K562 (cell line): Measurements from ENCODE around the gene FRMD5. TPM values are rescaled to one million over a fixed set of nuclear protein-coding genes. Genes with fewer than 3 reads are reported as not detected.

ENCODE experiments used
- ATAC-seq: fragments of 200-7000 bp; cut with Tn5 transposase; 3 replicates; pipeline ENCODE4 v1.9.1; 2020; ENCODE audit warnings: moderate library complexity
- BruUV-seq: library from RNA; stranded (reverse); fragments of 400-500 nt; replicated peaks from 2 replicates; lab custom pipeline; 2021; lab: Mats Ljungman, UMichigan
- CTCF ChIA-PET: fragments of 300-600 bp; formaldehyde crosslinking; extraction: SDS; loops from one replicate; lab custom pipeline; 2021; ENCODE audit warnings: low intra/inter-chr PET ratio; lab: Yijun Ruan, JAX
- POLR2A ChIA-PET: fragments of 300-600, 350-650 bp; sonication (Branson Sonifier 250); formaldehyde crosslinking; extraction: SDS; loops from one replicate; lab custom pipeline; 2021; ENCODE audit warnings: antibody characterized with exemption, inconsistent platforms; lab: Yijun Ruan, JAX
- DNase-seq, 4 experiments: peaks; one replicate each; pipeline versions ENCODE4 v3.0.0 to v3.0.0-alpha.2; 2011 to 2018; ENCODE audit warnings: low spot score in 3 of 4, mixed read lengths in 3 of 4; ENCODE audit errors: extremely low read depth in 1 of 4
- FAIRE-seq: peaks from 2 replicates; lab custom pipeline; 2011; peaks lifted over from hg19 to GRCh38; lab: Jason Lieb, UNC
- H2AFZ ChIP-seq: 2 replicates; pipeline ENCODE4 v1.6.0; 2011; ENCODE audit warnings: low read depth, low read length, control low read depth, inconsistent platforms
- H3K27ac ChIP-seq: fragments of 200-600 bp; 3 replicates; pipeline ENCODE4 v1.8.0; 2011; ENCODE audit warnings: low read depth, mild to moderate bottlenecking, control low read depth, inconsistent platforms, low read length, moderate library complexity, mixed read lengths; ENCODE audit errors: extremely low read depth
- H3K27me3 ChIP-seq, 2 experiments: fragments of 300-600 bp in 1 of 2; 2 replicates in 1 of 2; 3 replicates in 1 of 2; pipeline versions ENCODE4 v1.6.0 to v1.8.0; 2011; ENCODE audit warnings: inconsistent platforms in 2 of 2, low read length in 2 of 2, mild to moderate bottlenecking in 1 of 2, mixed read lengths in 1 of 2, moderate library complexity in 1 of 2; ENCODE audit not compliant: control insufficient read depth in 2 of 2, insufficient read depth in 2 of 2
- H3K36me3 ChIP-seq: fragments of 300-600 bp; 3 replicates; pipeline ENCODE4 v1.8.0; 2011; ENCODE audit warnings: mild to moderate bottlenecking, low read length, inconsistent platforms; ENCODE audit not compliant: control insufficient read depth, insufficient read depth
- H3K4me1 ChIP-seq, 2 experiments: fragments of 200-600 bp in 1 of 2; replicated peaks in 1 of 2; 2 replicates in 1 of 2; 3 replicates in 1 of 2; pipeline versions ENCODE4 v1.5.1 to v1.8.0; 2011; ENCODE audit warnings: inconsistent platforms in 2 of 2, low read length in 2 of 2, mild to moderate bottlenecking in 1 of 2, mixed read lengths in 1 of 2, moderate library complexity in 1 of 2; ENCODE audit not compliant: control insufficient read depth in 2 of 2, insufficient read depth in 2 of 2
- H3K4me2 ChIP-seq: 2 replicates; pipeline ENCODE4 v1.6.1; 2011; ENCODE audit warnings: low read length, control low read depth, inconsistent platforms, mixed read lengths; ENCODE audit not compliant: insufficient read depth
- H3K4me3 ChIP-seq: fragments of 200-600 bp; sonication (generic), shearing (Covaris generic); 2 replicates; pipeline ENCODE4 v1.5.1; 2016; ENCODE audit warnings: control low read depth, inconsistent platforms
- H3K79me2 ChIP-seq: fragments of 200-600 bp; 3 replicates; pipeline ENCODE4 v1.8.0; 2011; ENCODE audit warnings: low read length, inconsistent platforms; ENCODE audit not compliant: control insufficient read depth, insufficient read depth
- H3K9ac ChIP-seq, 2 experiments: 2 replicates each; pipeline versions ENCODE4 v1.6.0 to v1.6.1; 2011; ENCODE audit warnings: low read depth in 2 of 2, low read length in 2 of 2, control low read depth in 1 of 2, inconsistent platforms in 1 of 2, mild to moderate bottlenecking in 1 of 2, mixed read lengths in 1 of 2; ENCODE audit not compliant: insufficient read depth in 1 of 2
- H3K9me1 ChIP-seq: one replicate; pipeline ENCODE4 v1.6.0; 2011; ENCODE audit warnings: inconsistent platforms, mild to moderate bottlenecking, low read length, moderate library complexity; ENCODE audit not compliant: control insufficient read depth, insufficient read depth
- H3K9me3 ChIP-seq: replicated peaks from 2 replicates; pipeline ENCODE4 v1.5.1; 2011; ENCODE audit warnings: low read depth, low read length, inconsistent platforms; ENCODE audit not compliant: control insufficient read depth, insufficient read depth
- H4K20me1 ChIP-seq: replicated peaks from 2 replicates; pipeline ENCODE4 v1.6.1; 2011; ENCODE audit warnings: low read length, inconsistent platforms, mixed read lengths; ENCODE audit not compliant: control insufficient read depth, insufficient read depth
- GATAD2B ChIP-seq: fragments of 450-650 bp; IDR thresholded peaks from 2 replicates; pipeline ENCODE4 v1.6.1; 2017; ENCODE audit warnings: mild to moderate bottlenecking, borderline replicate concordance
- KLF6 ChIP-seq: fragments of 250-450 bp; sonication (Bioruptor Pico); IDR thresholded peaks from 2 replicates; pipeline ENCODE4 v1.4.0; 2020; ENCODE audit warnings: mild to moderate bottlenecking, moderate library complexity, borderline replicate concordance
- MCM7 ChIP-seq, 2 experiments: fragments of 450-650 bp; IDR thresholded peaks; 2 replicates each; pipeline ENCODE4 v1.6.1; 2016 to 2018
- RAD21 ChIP-seq, 2 experiments: fragments of 250-450 bp in 1 of 2; fragments of 450-650 bp in 1 of 2; sonication (Bioruptor Pico) in 1 of 2; formaldehyde crosslinking in 1 of 2; IDR thresholded peaks in 1 of 2; conservative IDR thresholded peaks in 1 of 2; 2 replicates each; pipeline versions ENCODE4 v1.4.0 to v1.8.0; 2020 to 2022; ENCODE audit warnings: mild to moderate bottlenecking in 2 of 2, moderate library complexity in 1 of 2
- SAP30 ChIP-seq: fragments of 200-600 bp; sonication (generic); IDR thresholded peaks from 2 replicates; pipeline ENCODE4 v1.6.1; 2012; ENCODE audit warnings: borderline replicate concordance, low read depth, mild to moderate bottlenecking, moderate library complexity, low read length, control low read depth, inconsistent platforms; ENCODE audit not compliant: insufficient read depth, poor library complexity, severe bottlenecking
- SMAD2 ChIP-seq: fragments of 150-350 bp; IDR thresholded peaks from 2 replicates; pipeline ENCODE4 v1.6.1; 2014; ENCODE audit warnings: low read depth, mild to moderate bottlenecking, low read length
- SMARCA5 ChIP-seq: fragments of 450-650 bp; IDR thresholded peaks from 2 replicates; pipeline ENCODE4 v1.6.1; 2016
- SNRNP70 ChIP-seq: fragments of 200-400 bp; formaldehyde crosslinking; optimal IDR thresholded peaks from 2 replicates; pipeline ENCODE3; 2017; ENCODE audit warnings: low read depth, low read length
- ZNF444 ChIP-seq: fragments of 250-450 bp; sonication (Bioruptor Pico); IDR thresholded peaks from 2 replicates; pipeline ENCODE4 v1.4.0; 2020; ENCODE audit warnings: mild to moderate bottlenecking, moderate library complexity
- ZNF586 ChIP-seq: fragments of 450-650 bp; formaldehyde crosslinking; conservative IDR thresholded peaks from 2 replicates; pipeline ENCODE4 v1.4.0; 2020; ENCODE audit warnings: mild to moderate bottlenecking, moderate library complexity
- WGBS: fragments of 100-300 bp; shearing (Covaris generic); methylation state at CpG from one replicate; pipeline ENCODE4 v1.1.6; 2016; ENCODE audit warnings: low coverage, mixed read lengths; ENCODE audit not compliant: insufficient coverage; ENCODE audit errors: missing lambda C conversion rate; 5-methylcytosine and 5-hydroxymethylcytosine counted together
- in situ Hi-C: fragments of 300-500 bp; cut with MboI; formaldehyde crosslinking; loops from 4 replicates; pipeline ENCODE4 v1.15.0; 2018; ENCODE audit warnings: inconsistent platforms, mixed read lengths
- intact Hi-C: fragments of 100-400 bp; cut with micrococcal nuclease; formaldehyde crosslinking; loops from 2 replicates; pipeline ENCODE4 v1.14.2; 2022
- polyA plus RNA-seq, 8 experiments: library from polyadenylated mRNA; depleted of rRNA in 4 of 8; stranded (reverse) in 5 of 8; unstranded in 3 of 8; fragments of >200 nt; fragmentation: Nextera tagmentation in 2 of 8; fragmentation: Illumina TruSeq in 1 of 8; extraction: Ambion mirVana in 2 of 8; extraction: Trizol in 1 of 8; gene quantifications; 2 replicates each; pipeline versions ENCODE4 v1.2.1 to v1.2.3, GENCODE V29; 2011 to 2014; ENCODE audit warnings: inconsistent platforms in 1 of 8, missing spikeins in 1 of 8
- total RNA-seq, 7 experiments: library from RNA; depleted of rRNA in 6 of 7; stranded (reverse); fragments of >200 nt in 6 of 7; fragmentation: Illumina TruSeq in 2 of 7; extraction: Trizol in 2 of 7; gene quantifications; 2 replicates each; pipeline versions ENCODE4 v1.2.1 to v1.2.3, GENCODE V29; 2011 to 2021; ENCODE audit warnings: low replicate concordance in 1 of 7
- TF ChIP-seq, protein P1 (sequence below), 3 experiments: IDR thresholded peaks in 2 of 3; conservative IDR thresholded peaks in 1 of 3; 2 replicates each; pipeline ENCODE4 v1.5.1; 2011 to 2012; ENCODE audit warnings: low read length in 3 of 3, mild to moderate bottlenecking in 3 of 3, control low read depth in 2 of 3, improper control_type of control experiment in 1 of 3, inconsistent platforms in 1 of 3, low read depth in 1 of 3, mixed read lengths in 1 of 3, moderate library complexity in 1 of 3; ENCODE audit not compliant: insufficient read depth in 2 of 3

FRMD5 gene
- total and polyA plus RNA-seq, 9 of the 15 experiments (the other 6 are each of a cell fraction or from before 2014, with no cell fraction given): 0.13 to 0.38 TPM; not detected in 7

DNA sequence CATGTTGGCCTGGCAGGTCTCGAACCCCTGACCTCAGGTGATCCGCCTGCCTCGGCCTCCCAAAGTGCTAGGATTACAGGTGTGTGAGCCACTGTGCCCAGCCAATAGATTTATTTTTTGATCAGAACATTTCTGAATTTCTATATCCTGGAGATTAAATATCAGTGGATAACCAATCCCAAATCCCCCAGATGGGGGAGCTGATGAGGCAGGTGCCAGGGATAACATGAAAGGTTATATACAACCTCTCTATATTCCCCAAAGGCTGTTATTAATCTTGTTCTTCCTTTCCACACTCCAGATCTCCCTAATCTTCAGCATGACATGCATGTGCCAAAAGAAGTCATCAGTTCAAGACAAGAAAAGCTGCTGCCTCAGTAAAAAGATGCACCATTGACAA is 256.0 kb downstream of the FRMD5 start:
- no peak overlapping the region for H3K4me2 ChIP-seq
- no peak overlapping the region for H2AFZ ChIP-seq
- ATAC-seq: 0 out of 3 replicates have a peak, but pooled peaks have one; percentile 44
- in situ Hi-C loops (no loop called here), intact Hi-C loops (no loop called here)
- no peaks in the 10 kb centered on the region for H3K79me2 ChIP-seq
- H3K9me1 ChIP-seq: no peaks in the 10 kb centered on the region
- H3K4me1 ChIP-seq: no peaks in the 10 kb centered on the region
- no peak for FAIRE-seq
- H4K20me1 ChIP-seq: no peaks in the 10 kb centered on the region
- peak in 3 of 4 experiments; percentile 17 to 20 (median 19) for DNase-seq
- ChIA-PET POLR2A (interaction anchor here (0.6 to 1.1 kb wide), 3 partner anchors 10 to 139 kb away, joined by 3 read pairs; partner anchors contain the start of genes HYPK and SERINC4), CTCF (no interaction called here)
- TF ChIP-seq, protein P1, sequence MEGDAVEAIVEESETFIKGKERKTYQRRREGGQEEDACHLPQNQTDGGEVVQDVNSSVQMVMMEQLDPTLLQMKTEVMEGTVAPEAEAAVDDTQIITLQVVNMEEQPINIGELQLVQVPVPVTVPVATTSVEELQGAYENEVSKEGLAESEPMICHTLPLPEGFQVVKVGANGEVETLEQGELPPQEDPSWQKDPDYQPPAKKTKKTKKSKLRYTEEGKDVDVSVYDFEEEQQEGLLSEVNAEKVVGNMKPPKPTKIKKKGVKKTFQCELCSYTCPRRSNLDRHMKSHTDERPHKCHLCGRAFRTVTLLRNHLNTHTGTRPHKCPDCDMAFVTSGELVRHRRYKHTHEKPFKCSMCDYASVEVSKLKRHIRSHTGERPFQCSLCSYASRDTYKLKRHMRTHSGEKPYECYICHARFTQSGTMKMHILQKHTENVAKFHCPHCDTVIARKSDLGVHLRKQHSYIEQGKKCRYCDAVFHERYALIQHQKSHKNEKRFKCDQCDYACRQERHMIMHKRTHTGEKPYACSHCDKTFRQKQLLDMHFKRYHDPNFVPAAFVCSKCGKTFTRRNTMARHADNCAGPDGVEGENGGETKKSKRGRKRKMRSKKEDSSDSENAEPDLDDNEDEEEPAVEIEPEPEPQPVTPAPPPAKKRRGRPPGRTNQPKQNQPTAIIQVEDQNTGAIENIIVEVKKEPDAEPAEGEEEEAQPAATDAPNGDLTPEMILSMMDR (IDR thresholded peaks at IDR 0.05 in 2 of 3, conservative IDR thresholded peaks at IDR 0.05 in 1 of 3; ENCODE audit: insufficient read depth in 2 of 3, low read depth in 1 of 3, low read length in 3 of 3): peak; percentile 24 to 56 (median 28); a peak in 3 of 6 replicates
- no peak for TF ChIP-seq MCM7 (IDR thresholded peaks at IDR 0.05)
- TF ChIP-seq KLF6 (CRISPR knock-in tag): no peak
- TF ChIP-seq RAD21 (CRISPR knock-in tag; conservative IDR thresholded peaks at IDR 0.05 in 1 of 2, IDR thresholded peaks at IDR 0.05 in 1 of 2): peak in 1 of 2 experiments; percentile 44; a peak in 2 of 4 replicates
- TF ChIP-seq SAP30: no peak
- TF ChIP-seq ZNF444 (CRISPR knock-in tag): no peak
- no peak for TF ChIP-seq ZNF586 (CRISPR knock-in tag)
- no peak for TF ChIP-seq SMARCA5
- no peak for TF ChIP-seq SMAD2
- no peak for TF ChIP-seq SNRNP70
- no peak for TF ChIP-seq GATAD2B
- H3K4me3 ChIP-seq: no peak overlapping the region
- H3K9ac ChIP-seq: no peak overlapping the region
- H3K36me3 ChIP-seq: no peaks in the 10 kb centered on the region
- H3K27me3 ChIP-seq: peaks cover 29 to 47% of the 10 kb centered on the region in 2 experiments; a peak in 4 of 5 replicates
- no TSS peak for BruUV-seq
- no peaks in the 10 kb centered on the region for H3K9me3 ChIP-seq
- WGBS: 0% methylated on average over 3 of the region's 3 CpGs
- H3K27ac ChIP-seq: no peak overlapping the region
